HepG2 (cell line): ENCODE data around the gene PC. TPM values are rescaled to one million over a fixed set of nuclear protein-coding genes. Genes with fewer than 3 reads are reported as not detected.

Experiments
- ATF5 ChIP-seq: sonication (generic); formaldehyde crosslinking; IDR thresholded peaks from 2 replicates; pipeline ENCODE4 v1.4.0; 2020; ENCODE audit warnings: mild to moderate bottlenecking, low read depth, missing genetic modification reagents
- DRAP1 ChIP-seq: IDR thresholded peaks from 2 replicates; pipeline ENCODE4 v1.6.1; 2016; ENCODE audit warnings: missing genetic modification reagents, missing compliant biosample characterization
- ELF1 ChIP-seq: sonication (generic); formaldehyde crosslinking; IDR thresholded peaks from 2 replicates; pipeline ENCODE4 v1.4.0; 2020; ENCODE audit warnings: missing genetic modification reagents
- KAT7 ChIP-seq: IDR thresholded peaks from 2 replicates; pipeline ENCODE4 v1.6.1; 2018; ENCODE audit warnings: borderline replicate concordance, missing compliant biosample characterization
- KDM1A ChIP-seq: IDR thresholded peaks from 2 replicates; pipeline ENCODE4 v1.6.1; 2016; ENCODE audit warnings: missing compliant biosample characterization
- NFE2L1 ChIP-seq: sonication (generic); formaldehyde crosslinking; IDR thresholded peaks from 2 replicates; pipeline ENCODE4 v1.4.0; 2020; ENCODE audit warnings: missing genetic modification reagents, mild to moderate bottlenecking, borderline replicate concordance
- NFYC ChIP-seq: IDR thresholded peaks from 2 replicates; pipeline ENCODE4 v1.6.1; 2016; ENCODE audit warnings: missing genetic modification reagents, missing compliant biosample characterization
- RBM22 ChIP-seq: fragments of 200-400 bp; formaldehyde crosslinking; optimal IDR thresholded peaks from 2 replicates; pipeline ENCODE3; 2017; ENCODE audit warnings: mild to moderate bottlenecking, low read length, moderate library complexity
- SNRNP70 ChIP-seq: fragments of 200-400 bp; formaldehyde crosslinking; IDR thresholded peaks from 2 replicates; pipeline ENCODE4 v1.6.1; 2017; ENCODE audit warnings: mild to moderate bottlenecking, low read depth, low read length, moderate library complexity
- TAF1 ChIP-seq: sonication (generic); formaldehyde crosslinking; IDR thresholded peaks from 2 replicates; pipeline ENCODE4 v1.4.0; 2020; ENCODE audit warnings: missing genetic modification reagents
- TBP ChIP-seq: sonication (generic); formaldehyde crosslinking; IDR thresholded peaks from 2 replicates; pipeline ENCODE4 v1.5.0; 2020; ENCODE audit warnings: missing genetic modification reagents
- ZFP36 ChIP-seq: fragments of 150-350 bp; IDR thresholded peaks from 2 replicates; pipeline ENCODE4 v1.6.1; 2018; ENCODE audit warnings: borderline replicate concordance, low read length, low read depth; ENCODE audit not compliant: partially characterized antibody
- ZNF24 ChIP-seq: fragments of 450-650 bp; IDR thresholded peaks from 2 replicates; pipeline ENCODE4 v1.6.1; 2017; ENCODE audit warnings: antibody characterized with exemption, mild to moderate bottlenecking
- ZNF343 ChIP-seq: sonication (generic); formaldehyde crosslinking; IDR thresholded peaks from 2 replicates; pipeline ENCODE4 v1.4.0; 2020; ENCODE audit warnings: mild to moderate bottlenecking, missing genetic modification reagents
- ZNF607 ChIP-seq: sonication (generic); formaldehyde crosslinking; IDR thresholded peaks from 2 replicates; pipeline ENCODE4 v1.5.1; 2020; ENCODE audit warnings: missing genetic modification reagents, mild to moderate bottlenecking, borderline replicate concordance
- ZNF629 ChIP-seq: sonication (generic); formaldehyde crosslinking; conservative IDR thresholded peaks from 2 replicates; pipeline ENCODE4 v1.5.0; 2020; ENCODE audit warnings: missing genetic modification reagents
- ZNF766 ChIP-seq: sonication (generic); formaldehyde crosslinking; IDR thresholded peaks from 2 replicates; pipeline ENCODE4 v1.5.0; 2020; ENCODE audit warnings: missing genetic modification reagents, borderline replicate concordance
- polyA plus RNA-seq, 8 experiments: library from polyadenylated mRNA; depleted of rRNA in 3 of 8; stranded (reverse) in 7 of 8; unstranded in 1 of 8; fragments of >200 nt; fragmentation: Illumina TruSeq in 4 of 8; extraction: Trizol in 4 of 8; gene quantifications; 2 replicates each; pipeline versions ENCODE4 v1.2.1 to v1.2.3, GENCODE V29; 2011 to 2016; ENCODE audit warnings: low read depth in 4 of 8, missing spikeins in 1 of 8, mixed read lengths in 1 of 8; ENCODE audit not compliant: insufficient read depth in 1 of 8
- total RNA-seq, 5 experiments: library from RNA; depleted of rRNA; stranded (reverse); fragments of >200 nt; fragmentation: Illumina TruSeq; extraction: Trizol; gene quantifications; 2 replicates each; pipeline ENCODE4 v1.2.3, GENCODE V29; 2016; ENCODE audit warnings: low read depth in 1 of 5
- TF ChIP-seq, protein P1 (sequence below): IDR thresholded peaks from 2 replicates; pipeline ENCODE4 v1.6.1; 2016; ENCODE audit warnings: mild to moderate bottlenecking
- TF ChIP-seq, protein P2 (sequence below), 2 experiments: fragments of 450-650 bp in 1 of 2; sonication (generic) in 1 of 2; formaldehyde crosslinking in 1 of 2; IDR thresholded peaks; 2 replicates each; pipeline versions ENCODE4 v1.6.1 to v1.8.0; 2016 to 2022; ENCODE audit warnings: antibody characterized with exemption in 1 of 2, mild to moderate bottlenecking in 1 of 2, missing genetic modification reagents in 1 of 2

The PC gene
- total and polyA plus RNA-seq, 2 of the 13 experiments (the other 11 are each of a cell fraction or from before 2014, with no cell fraction given), result 29.0 to 39.0 TPM

DNA sequence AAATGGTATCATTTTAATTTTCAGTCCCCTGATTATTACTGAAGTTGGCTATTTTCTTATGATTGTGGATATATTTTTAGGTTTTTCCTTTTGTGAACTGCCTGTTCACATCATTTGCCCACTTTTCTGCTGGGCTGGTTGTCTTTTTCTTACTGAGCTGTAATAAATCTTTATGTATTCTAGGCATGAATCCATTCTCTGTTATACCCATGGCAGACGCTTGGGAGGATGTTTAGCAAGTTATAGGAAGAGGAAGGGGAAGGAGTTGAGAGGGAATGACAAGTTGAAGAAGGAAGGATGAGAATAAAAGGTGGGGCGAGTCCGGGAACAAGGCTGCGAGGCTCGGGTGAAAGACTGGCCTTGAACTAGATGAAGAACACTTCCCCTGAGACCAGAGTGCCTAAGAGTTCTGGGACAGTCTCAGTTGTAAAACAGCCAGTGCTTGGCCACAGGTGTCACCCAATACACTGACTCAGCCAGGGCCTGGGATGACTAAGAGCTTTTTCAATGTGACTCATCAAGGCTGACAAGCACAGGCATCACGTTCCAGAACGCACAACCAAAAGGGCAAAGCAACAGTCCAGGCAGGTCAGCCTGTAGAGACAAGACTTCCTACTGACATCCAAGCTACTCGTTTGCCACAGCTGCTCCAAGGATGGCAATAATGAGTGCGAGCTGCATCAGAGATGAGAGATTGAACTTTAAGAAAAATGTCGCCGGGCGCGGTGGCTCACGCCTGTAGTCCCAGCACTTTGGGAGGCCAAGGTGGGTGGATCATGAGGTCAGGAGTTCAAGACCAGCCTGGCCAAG is 66.1 kb downstream of the PC start (continued):
- TF ChIP-seq, protein P1, sequence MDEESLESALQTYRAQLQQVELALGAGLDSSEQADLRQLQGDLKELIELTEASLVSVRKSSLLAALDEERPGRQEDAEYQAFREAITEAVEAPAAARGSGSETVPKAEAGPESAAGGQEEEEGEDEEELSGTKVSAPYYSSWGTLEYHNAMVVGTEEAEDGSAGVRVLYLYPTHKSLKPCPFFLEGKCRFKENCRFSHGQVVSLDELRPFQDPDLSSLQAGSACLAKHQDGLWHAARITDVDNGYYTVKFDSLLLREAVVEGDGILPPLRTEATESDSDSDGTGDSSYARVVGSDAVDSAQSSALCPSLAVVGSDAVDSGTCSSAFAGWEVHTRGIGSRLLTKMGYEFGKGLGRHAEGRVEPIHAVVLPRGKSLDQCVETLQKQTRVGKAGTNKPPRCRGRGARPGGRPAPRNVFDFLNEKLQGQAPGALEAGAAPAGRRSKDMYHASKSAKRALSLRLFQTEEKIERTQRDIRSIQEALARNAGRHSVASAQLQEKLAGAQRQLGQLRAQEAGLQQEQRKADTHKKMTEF (CRISPR knock-in tag), result peak; percentile 58
- TF ChIP-seq KAT7 (CRISPR knock-in tag) (no peak), ATF5 (CRISPR knock-in tag) (no peak), KDM1A (CRISPR knock-in tag) (no peak), ZNF629 (CRISPR knock-in tag) (peak; percentile 48; the same call in 1 of the 2 replicates), ZNF24 (no peak), ZNF766 (CRISPR knock-in tag) (no peak), TBP (no peak), NFE2L1 (CRISPR knock-in tag) (no peak), RBM22 (no peak), ZNF343 (CRISPR knock-in tag) (no peak), ZNF607 (CRISPR knock-in tag) (no peak), NFYC (CRISPR knock-in tag) (no peak), ZFP36 (no peak), DRAP1 (CRISPR knock-in tag) (0 out of 2 replicates have a peak, but pooled peaks have one; percentile 33), ELF1 (CRISPR knock-in tag) (no peak), TAF1 (no peak), SNRNP70 (no peak)
- TF ChIP-seq, protein P2, sequence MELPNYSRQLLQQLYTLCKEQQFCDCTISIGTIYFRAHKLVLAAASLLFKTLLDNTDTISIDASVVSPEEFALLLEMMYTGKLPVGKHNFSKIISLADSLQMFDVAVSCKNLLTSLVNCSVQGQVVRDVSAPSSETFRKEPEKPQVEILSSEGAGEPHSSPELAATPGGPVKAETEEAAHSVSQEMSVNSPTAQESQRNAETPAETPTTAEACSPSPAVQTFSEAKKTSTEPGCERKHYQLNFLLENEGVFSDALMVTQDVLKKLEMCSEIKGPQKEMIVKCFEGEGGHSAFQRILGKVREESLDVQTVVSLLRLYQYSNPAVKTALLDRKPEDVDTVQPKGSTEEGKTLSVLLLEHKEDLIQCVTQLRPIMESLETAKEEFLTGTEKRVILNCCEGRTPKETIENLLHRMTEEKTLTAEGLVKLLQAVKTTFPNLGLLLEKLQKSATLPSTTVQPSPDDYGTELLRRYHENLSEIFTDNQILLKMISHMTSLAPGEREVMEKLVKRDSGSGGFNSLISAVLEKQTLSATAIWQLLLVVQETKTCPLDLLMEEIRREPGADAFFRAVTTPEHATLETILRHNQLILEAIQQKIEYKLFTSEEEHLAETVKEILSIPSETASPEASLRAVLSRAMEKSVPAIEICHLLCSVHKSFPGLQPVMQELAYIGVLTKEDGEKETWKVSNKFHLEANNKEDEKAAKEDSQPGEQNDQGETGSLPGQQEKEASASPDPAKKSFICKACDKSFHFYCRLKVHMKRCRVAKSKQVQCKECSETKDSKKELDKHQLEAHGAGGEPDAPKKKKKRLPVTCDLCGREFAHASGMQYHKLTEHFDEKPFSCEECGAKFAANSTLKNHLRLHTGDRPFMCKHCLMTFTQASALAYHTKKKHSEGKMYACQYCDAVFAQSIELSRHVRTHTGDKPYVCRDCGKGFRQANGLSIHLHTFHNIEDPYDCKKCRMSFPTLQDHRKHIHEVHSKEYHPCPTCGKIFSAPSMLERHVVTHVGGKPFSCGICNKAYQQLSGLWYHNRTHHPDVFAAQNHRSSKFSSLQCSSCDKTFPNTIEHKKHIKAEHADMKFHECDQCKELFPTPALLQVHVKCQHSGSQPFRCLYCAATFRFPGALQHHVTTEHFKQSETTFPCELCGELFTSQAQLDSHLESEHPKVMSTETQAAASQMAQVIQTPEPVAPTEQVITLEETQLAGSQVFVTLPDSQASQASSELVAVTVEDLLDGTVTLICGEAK (IDR thresholded peaks at IDR 0.05), result no peak
- TF ChIP-seq, protein P2 (CRISPR knock-in tag; IDR thresholded peaks at IDR 0.05), result no peak
